SK-N-MC (cell line): ENCODE measurements around the gene SIL1.

Experiments
- EZH2 ChIP-seq: fragments of 200-600 bp; sonication (generic); IDR thresholded peaks from one replicate; pipeline ENCODE4 v1.6.1; 2017; ENCODE audit warnings: antibody characterized with exemption
- FOXP2 ChIP-seq: optimal IDR thresholded peaks from 2 replicates; pipeline ENCODE3; 2011; ENCODE audit warnings: mild to moderate bottlenecking, moderate library complexity; ENCODE audit not compliant: insufficient read depth; ENCODE audit errors: extremely low read length, control extremely low read depth
- POLR2AphosphoS5 ChIP-seq: IDR thresholded peaks from 2 replicates; pipeline ENCODE4 v1.6.1; 2012; ENCODE audit warnings: mild to moderate bottlenecking, low read depth, low read length, borderline replicate concordance

DNA sequence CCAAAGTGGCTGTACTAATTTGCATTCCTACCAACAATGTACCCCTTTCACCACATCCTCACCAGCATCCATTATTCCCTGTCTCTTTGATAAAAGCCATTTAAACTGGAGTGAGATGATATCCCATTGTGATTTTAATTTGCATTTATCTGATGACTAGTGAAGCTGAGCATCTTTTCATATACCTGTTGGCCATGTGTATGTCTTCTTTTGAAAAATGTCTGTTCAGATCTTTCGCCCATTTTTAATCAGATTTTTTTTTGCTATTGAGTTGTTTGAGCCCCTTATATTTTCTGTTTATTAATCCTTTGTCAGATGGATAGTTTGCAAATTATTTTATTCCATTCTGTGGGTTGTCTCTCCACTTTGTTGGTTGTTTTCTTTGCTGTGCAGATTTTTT lies 202.0 kb downstream of the SIL1 start:
- TF ChIP-seq EZH2 (no peak), POLR2AphosphoS5 (no peak), FOXP2 (no peak)
